Skeletal muscle tissue (tissue), 4 donors: ENCODE measurements around the gene ASPG. TPM values are rescaled to one million over a fixed set of nuclear protein-coding genes. Genes with fewer than 3 reads are reported as not detected.

ENCODE experiments used
- H3K27ac ChIP-seq: one replicate; pipeline ENCODE4 v1.7.0; 2013; ENCODE audit warnings: mild to moderate bottlenecking, low read depth, low read length, inconsistent platforms
- H3K27me3 ChIP-seq, 3 donors: one replicate each; pipeline ENCODE4 v1.7.0; 2013; ENCODE audit warnings: low read length in 3 of 3; ENCODE audit not compliant: control insufficient read depth in 3 of 3, insufficient read depth in 3 of 3
- H3K36me3 ChIP-seq, 3 donors: one replicate each; pipeline ENCODE4 v1.7.0; 2013; ENCODE audit warnings: low read length in 3 of 3; ENCODE audit not compliant: control insufficient read depth in 3 of 3, insufficient read depth in 3 of 3
- H3K4me1 ChIP-seq, 3 donors: one replicate each; pipeline ENCODE4 v1.7.0; 2013; ENCODE audit warnings: low read length in 3 of 3, mild to moderate bottlenecking in 3 of 3; ENCODE audit not compliant: control insufficient read depth in 3 of 3, insufficient read depth in 3 of 3
- H3K4me3 ChIP-seq, 3 donors: one replicate each; pipeline ENCODE4 v1.7.0; 2013; ENCODE audit warnings: low read length in 3 of 3
- H3K9ac ChIP-seq, 3 donors: one replicate each; pipeline ENCODE4 v1.7.0; 2013; ENCODE audit warnings: low read length in 3 of 3, mild to moderate bottlenecking in 3 of 3, moderate library complexity in 2 of 3, low read depth in 1 of 3
- H3K9me3 ChIP-seq, 3 donors: one replicate each; pipeline ENCODE4 v1.7.0; 2013; ENCODE audit warnings: low read length in 3 of 3; ENCODE audit not compliant: control insufficient read depth in 3 of 3
- total RNA-seq: library from RNA; depleted of rRNA; stranded (reverse); fragments of >200 nt; gene quantifications from one replicate; pipeline ENCODE4 v1.2.3, GENCODE V29; 2014
- donor health status: Osteomylitis.

ASPG gene
- total RNA-seq, 1 donor from 2014 or later = 0.52 TPM

GRCh38 chr14:104091927-104092771 lies 6.6 kb downstream of the ASPG start:
- Histone ChIP-seq H3K27ac (no peak overlapping the region), H3K4me3 (no peak overlapping the region), H3K9ac (no peak overlapping the region), H3K27me3 (peaks cover 28 to 49% (median 44%) of the 10 kb centered on the region in 3 donors), H3K36me3 (no peaks in the 10 kb centered on the region), H3K9me3 (no peaks in the 10 kb centered on the region), H3K4me1 (no peaks in the 10 kb centered on the region)

GRCh38 chr14:104092931-104093365 lies 7.4 kb downstream of the ASPG start:
- Histone ChIP-seq H3K4me1 (no peaks in the 10 kb centered on the region), H3K4me3 (no peak overlapping the region), H3K27ac (no peak overlapping the region), H3K36me3 (no peaks in the 10 kb centered on the region), H3K9me3 (no peaks in the 10 kb centered on the region), H3K9ac (no peak overlapping the region), H3K27me3 (peaks cover 20 to 41% (median 38%) of the 10 kb centered on the region in 3 donors)

- H3K9me3 ChIP-seq = no peaks in the 10 kb centered on the region
- H3K27me3 ChIP-seq = peaks cover 15 to 36% (median 32%) of the 10 kb centered on the region in 3 donors
- H3K9ac ChIP-seq = no peak overlapping the region
- H3K4me1 ChIP-seq = no peaks in the 10 kb centered on the region
- no peak overlapping the region for H3K4me3 ChIP-seq
- H3K27ac ChIP-seq = no peak overlapping the region
- H3K36me3 ChIP-seq = no peaks in the 10 kb centered on the region
These were observed 8.0 kb downstream of the ASPG start for GRCh38 chr14:104093366-104094055.

- Histone ChIP-seq H3K9me3 (no peaks in the 10 kb centered on the region), H3K9ac (no peak overlapping the region), H3K36me3 (no peaks in the 10 kb centered on the region), H3K4me3 (no peak overlapping the region), H3K27me3 (peaks cover 14 to 36% (median 32%) of the 10 kb centered on the region in 3 donors), H3K4me1 (no peaks in the 10 kb centered on the region), H3K27ac (no peak overlapping the region)
These were observed 8.7 kb downstream of the ASPG start for GRCh38 chr14:104094056-104094708.

- H3K9me3 ChIP-seq = no peaks in the 10 kb centered on the region
- H3K4me3 ChIP-seq = no peak overlapping the region
- H3K4me1 ChIP-seq = no peaks in the 10 kb centered on the region
- H3K27ac ChIP-seq = no peak overlapping the region
- peaks cover 14 to 36% (median 32%) of the 10 kb centered on the region in 3 donors for H3K27me3 ChIP-seq
- no peaks in the 10 kb centered on the region for H3K36me3 ChIP-seq
- no peak overlapping the region for H3K9ac ChIP-seq
These were observed 9.4 kb downstream of the ASPG start for GRCh38 chr14:104094709-104095425.

GRCh38 chr14:104095426-104096310 lies 10.2 kb downstream of the ASPG start:
- Histone ChIP-seq H3K9me3 (no peaks in the 10 kb centered on the region), H3K4me1 (no peaks in the 10 kb centered on the region), H3K27me3 (peaks cover 14 to 36% (median 32%) of the 10 kb centered on the region in 3 donors), H3K36me3 (no peaks in the 10 kb centered on the region), H3K4me3 (no peak overlapping the region), H3K27ac (no peak overlapping the region), H3K9ac (no peak overlapping the region)

GRCh38 chr14:104096318-104096717 lies 10.8 kb downstream of the ASPG start:
- H3K36me3 ChIP-seq = no peaks in the 10 kb centered on the region
- H3K9ac ChIP-seq = no peak overlapping the region
- H3K4me3 ChIP-seq = no peak overlapping the region
- H3K27ac ChIP-seq = no peak overlapping the region
- H3K4me1 ChIP-seq = no peaks in the 10 kb centered on the region
- H3K27me3 ChIP-seq = peaks cover 14 to 36% (median 32%) of the 10 kb centered on the region in 3 donors
- no peaks in the 10 kb centered on the region for H3K9me3 ChIP-seq

- Histone ChIP-seq H3K27ac (no peak overlapping the region), H3K36me3 (no peaks in the 10 kb centered on the region), H3K27me3 (peaks cover 14 to 34% (median 27%) of the 10 kb centered on the region in 3 donors), H3K4me3 (no peak overlapping the region), H3K9ac (no peak overlapping the region), H3K9me3 (no peaks in the 10 kb centered on the region), H3K4me1 (no peaks in the 10 kb centered on the region)
These were observed 11.5 kb downstream of the ASPG start for GRCh38 chr14:104096751-104097700.
